ENCODE results near the gene OR52D1. TPM values are rescaled to one million over a fixed set of nuclear protein-coding genes. Genes with fewer than 3 reads are reported as not detected.

OR52D1 gene
- total and polyA plus RNA-seq, 8 donors = not detected

DNA sequence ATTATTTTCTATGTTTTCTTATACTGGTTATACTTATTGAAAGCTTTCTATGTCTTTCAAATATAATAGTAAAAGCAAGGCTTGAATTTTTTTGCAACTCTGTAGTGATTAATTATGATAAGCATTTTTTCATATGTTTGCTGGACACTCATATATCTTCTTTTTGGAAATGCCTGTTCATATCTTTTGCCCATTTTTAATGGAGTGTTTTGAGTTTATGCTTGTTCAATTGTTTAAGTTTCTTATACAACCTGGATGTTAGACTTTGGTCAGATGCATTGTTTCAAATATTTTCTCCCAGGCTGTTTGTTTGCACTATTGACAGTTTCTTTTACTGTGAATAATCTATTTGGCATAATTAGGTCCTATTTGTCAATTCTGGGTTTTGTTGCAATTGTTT, 48.0 kb downstream of the OR52D1 start:
- TF ChIP-seq, protein P1, sequence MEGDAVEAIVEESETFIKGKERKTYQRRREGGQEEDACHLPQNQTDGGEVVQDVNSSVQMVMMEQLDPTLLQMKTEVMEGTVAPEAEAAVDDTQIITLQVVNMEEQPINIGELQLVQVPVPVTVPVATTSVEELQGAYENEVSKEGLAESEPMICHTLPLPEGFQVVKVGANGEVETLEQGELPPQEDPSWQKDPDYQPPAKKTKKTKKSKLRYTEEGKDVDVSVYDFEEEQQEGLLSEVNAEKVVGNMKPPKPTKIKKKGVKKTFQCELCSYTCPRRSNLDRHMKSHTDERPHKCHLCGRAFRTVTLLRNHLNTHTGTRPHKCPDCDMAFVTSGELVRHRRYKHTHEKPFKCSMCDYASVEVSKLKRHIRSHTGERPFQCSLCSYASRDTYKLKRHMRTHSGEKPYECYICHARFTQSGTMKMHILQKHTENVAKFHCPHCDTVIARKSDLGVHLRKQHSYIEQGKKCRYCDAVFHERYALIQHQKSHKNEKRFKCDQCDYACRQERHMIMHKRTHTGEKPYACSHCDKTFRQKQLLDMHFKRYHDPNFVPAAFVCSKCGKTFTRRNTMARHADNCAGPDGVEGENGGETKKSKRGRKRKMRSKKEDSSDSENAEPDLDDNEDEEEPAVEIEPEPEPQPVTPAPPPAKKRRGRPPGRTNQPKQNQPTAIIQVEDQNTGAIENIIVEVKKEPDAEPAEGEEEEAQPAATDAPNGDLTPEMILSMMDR (IDR thresholded peaks at IDR 0.05) = no peak
- ATAC-seq = no peak
- Histone ChIP-seq H3K4me1 (no peaks in the 10 kb centered on the region), H3K36me3 (no peaks in the 10 kb centered on the region), H3K27me3 (no peaks in the 10 kb centered on the region), H3K4me3 (no peak overlapping the region), H3K27ac (no peak overlapping the region), H3K9me3 (no peaks in the 10 kb centered on the region)
- no peak for FAIRE-seq
- intact Hi-C loops (cut with DNase I) = no loop called here
- DNase-seq = no peak

Other genes starting within 250 kb of the OR52D1 start
- 1 to 10 TPM in 1 of 6 donors, not detected in 5; 3.3 TPM for gene HBG1, start 238.8 kb upstream of the OR52D1 start, total RNA-seq
- gene HBG1, start 238.8 kb upstream of the OR52D1 start, polyA plus RNA-seq = not detected
- gene HBG2, start 233.9 kb upstream of the OR52D1 start, total RNA-seq = 10 to 100 TPM in 1 of 6 donors, not detected in 5; 10.6 TPM
- gene HBG2, start 233.9 kb upstream of the OR52D1 start, polyA plus RNA-seq = not detected
- 1 to 10 TPM in 1 of 6 donors, not detected in 5; 3.5 TPM for gene HBE1, start 218.7 kb upstream of the OR52D1 start, total RNA-seq
- not detected for gene HBE1, start 218.7 kb upstream of the OR52D1 start, polyA plus RNA-seq
- gene OR51B4, start 186.7 kb upstream of the OR52D1 start, total RNA-seq = not detected
- not detected for gene OR51B4, start 186.7 kb upstream of the OR52D1 start, polyA plus RNA-seq
- gene OR51B2, start 164.4 kb upstream of the OR52D1 start, total RNA-seq = not detected
- gene OR51B2, start 164.4 kb upstream of the OR52D1 start, polyA plus RNA-seq = not detected
- gene OR51B5, start 145.2 kb upstream of the OR52D1 start, total RNA-seq = under 1 TPM in 3 of 6 donors, not detected in 3; 0.14 to 0.24 (median 0.19) TPM
- gene OR51B5, start 145.2 kb upstream of the OR52D1 start, polyA plus RNA-seq = under 1 TPM in 1 of 2 donors, not detected in 1; 0.05 TPM
- not detected for gene OR51B6, start 137.2 kb upstream of the OR52D1 start, total RNA-seq
- not detected for gene OR51B6, start 137.2 kb upstream of the OR52D1 start, polyA plus RNA-seq
- gene OR51M1, start 104.9 kb upstream of the OR52D1 start, total RNA-seq = not detected
- not detected for gene OR51M1, start 104.9 kb upstream of the OR52D1 start, polyA plus RNA-seq
- not detected for gene OR51Q1, start 66.6 kb upstream of the OR52D1 start, total RNA-seq
- not detected for gene OR51Q1, start 66.6 kb upstream of the OR52D1 start, polyA plus RNA-seq
- under 1 TPM in 1 of 6 donors, not detected in 5; 0.28 TPM for gene OR51I1, start 47.2 kb upstream of the OR52D1 start, total RNA-seq
- not detected for gene OR51I1, start 47.2 kb upstream of the OR52D1 start, polyA plus RNA-seq
- gene OR51I2, start 39.4 kb upstream of the OR52D1 start, total RNA-seq = not detected
- gene OR51I2, start 39.4 kb upstream of the OR52D1 start, polyA plus RNA-seq = not detected
- under 1 TPM in 3 of 6 donors, not detected in 3; 0.18 to 0.31 (median 0.22) TPM for gene UBQLN3, start 21.3 kb downstream of the OR52D1 start, total RNA-seq
- gene UBQLN3, start 21.3 kb downstream of the OR52D1 start, polyA plus RNA-seq = not detected
- under 1 TPM; 0.09 to 0.53 (median 0.23) TPM for gene UBQLNL, start 28.0 kb downstream of the OR52D1 start, total RNA-seq
- gene UBQLNL, start 28.0 kb downstream of the OR52D1 start, polyA plus RNA-seq = 1 to 10 TPM in 1 of 2 donors, under 1 TPM in 1; 0.53 to 1.0 TPM
- under 1 TPM in 4 of 6 donors, not detected in 2; 0.17 to 0.31 (median 0.25) TPM for gene OR52H1, start 59.9 kb downstream of the OR52D1 start, total RNA-seq
- gene OR52H1, start 59.9 kb downstream of the OR52D1 start, polyA plus RNA-seq = not detected
- gene OR52B6, start 92.2 kb downstream of the OR52D1 start, total RNA-seq = not detected
- not detected for gene OR52B6, start 92.2 kb downstream of the OR52D1 start, polyA plus RNA-seq
- 1 to 10 TPM in 4 of 6 donors, under 1 TPM in 2; 0.76 to 1.7 (median 1.4) TPM for gene TRIM6, start 108.0 kb downstream of the OR52D1 start, total RNA-seq
- gene TRIM6, start 108.0 kb downstream of the OR52D1 start, polyA plus RNA-seq = 1 to 10 TPM; 1.1 to 1.7 TPM
- 1 to 10 TPM in 4 of 6 donors, under 1 TPM in 2; 0.54 to 5.6 (median 1.6) TPM for gene TRIM34, start 136.3 kb downstream of the OR52D1 start, total RNA-seq
- 1 to 10 TPM; 1.6 to 3.2 TPM for gene TRIM34, start 136.3 kb downstream of the OR52D1 start, polyA plus RNA-seq
- 10 to 100 TPM; 16.1 to 23.8 (median 18.8) TPM for gene TRIM5, start 196.4 kb downstream of the OR52D1 start, total RNA-seq
- 1 to 10 TPM; 6.4 to 9.8 TPM for gene TRIM5, start 196.4 kb downstream of the OR52D1 start, polyA plus RNA-seq
- 10 to 100 TPM in 4 of 6 donors, 1 to 10 TPM in 2; 4.1 to 24.7 (median 11.6) TPM for gene TRIM22, start 201.1 kb downstream of the OR52D1 start, total RNA-seq
- gene TRIM22, start 201.1 kb downstream of the OR52D1 start, polyA plus RNA-seq = 1 to 10 TPM; 9.1 to 9.5 TPM
- not detected for gene OR56B1, start 247.8 kb downstream of the OR52D1 start, total RNA-seq
- gene OR56B1, start 247.8 kb downstream of the OR52D1 start, polyA plus RNA-seq = not detected